OCI-LY7 (cell line): ENCODE measurements around the gene GNA12. TPM values are rescaled to one million over a fixed set of nuclear protein-coding genes. Genes with fewer than 3 reads are reported as not detected.

Source experiments
- BruUV-seq: library from RNA; stranded (reverse); fragments of 400-500 nt; replicated peaks from 2 replicates; lab custom pipeline; 2021; lab: Mats Ljungman, UMichigan
- CTCF ChIA-PET: fragments of 300-600 bp; sonication (Branson Sonifier 250); formaldehyde crosslinking; loops from one replicate; lab custom pipeline; 2022; ENCODE audit warnings: antibody characterized with exemption; ENCODE audit not compliant: unreplicated experiment; lab: Charles Lee
- POLR2A ChIA-PET: fragments of 300-600 bp; sonication (Branson Sonifier 250); formaldehyde crosslinking; loops from one replicate; lab custom pipeline; 2022; ENCODE audit warnings: antibody characterized with exemption; lab: Charles Lee
- DNase-seq: peaks from one replicate; pipeline ENCODE4 v3.0.0-alpha.2; 2015; ENCODE audit warnings: low spot score
- H2AFZ ChIP-seq: fragments of 200-600 bp; sonication (generic), shearing (Covaris generic); 2 replicates; pipeline ENCODE4 v1.6.1; 2014; ENCODE audit warnings: mild to moderate bottlenecking, antibody characterized with exemption, low read length, moderate library complexity
- H3K27ac ChIP-seq: fragments of 200-600 bp; sonication (generic); 2 replicates; pipeline ENCODE4 v1.5.1; 2014; ENCODE audit warnings: mixed run types, low read depth, mild to moderate bottlenecking, moderate library complexity, low read length, inconsistent platforms; ENCODE audit not compliant: poor library complexity, severe bottlenecking
- H3K36me3 ChIP-seq: fragments of 200-600 bp; sonication (generic); 2 replicates; pipeline ENCODE4 v1.6.1; 2014; ENCODE audit warnings: mild to moderate bottlenecking, antibody characterized with exemption, low read length, moderate library complexity, mixed read lengths; ENCODE audit not compliant: insufficient read depth
- H3K4me1 ChIP-seq: fragments of 200-600 bp; sonication (generic); 2 replicates; pipeline ENCODE4 v1.5.1; 2014; ENCODE audit warnings: mild to moderate bottlenecking, low read length; ENCODE audit not compliant: insufficient read depth, poor library complexity, severe bottlenecking
- H3K4me2 ChIP-seq: fragments of 200-600 bp; sonication (generic); 2 replicates; pipeline ENCODE4 v1.6.1; 2014; ENCODE audit warnings: mild to moderate bottlenecking, low read length
- H3K4me3 ChIP-seq: fragments of 200-600 bp; sonication (generic); 2 replicates; pipeline ENCODE4 v1.5.1; 2014; ENCODE audit warnings: mild to moderate bottlenecking, low read depth, low read length; ENCODE audit not compliant: poor library complexity, severe bottlenecking
- H3K79me2 ChIP-seq: fragments of 200-600 bp; sonication (generic); 2 replicates; pipeline ENCODE4 v1.6.1; 2016; ENCODE audit warnings: low read depth, mild to moderate bottlenecking, low read length, moderate library complexity, mixed read lengths; ENCODE audit not compliant: insufficient read depth
- H3K9me2 ChIP-seq: fragments of 200-600 bp; sonication (generic); 2 replicates; pipeline ENCODE4 v1.6.1; 2016; ENCODE audit warnings: mild to moderate bottlenecking, low read length, mixed read lengths; ENCODE audit not compliant: insufficient read depth
- H3K9me3 ChIP-seq: fragments of 200-600 bp; sonication (generic); 2 replicates; pipeline ENCODE4 v1.6.1; 2014; ENCODE audit warnings: mild to moderate bottlenecking, mixed run types, low read length, mixed read lengths
- H4K20me1 ChIP-seq: fragments of 200-600 bp; sonication (generic); 2 replicates; pipeline ENCODE4 v1.6.1; 2014; ENCODE audit warnings: mild to moderate bottlenecking, antibody characterized with exemption, low read length, moderate library complexity, mixed read lengths; ENCODE audit not compliant: insufficient read depth
- CTCF ChIP-seq: fragments of 200-600 bp; sonication (generic); conservative IDR thresholded peaks from 2 replicates; pipeline ENCODE4 v1.5.1; 2014; ENCODE audit warnings: mild to moderate bottlenecking, antibody characterized with exemption, low read length, moderate library complexity, mixed read lengths
- EZH2phosphoT487 ChIP-seq: fragments of 200-600 bp; sonication (generic); IDR thresholded peaks from 2 replicates; pipeline ENCODE4 v1.6.1; 2018; ENCODE audit warnings: low read depth, borderline replicate concordance, mild to moderate bottlenecking, mixed run types, antibody characterized with exemption, low read length, moderate library complexity, mixed read lengths
- intact Hi-C: fragments of 100-400 bp; cut with micrococcal nuclease; formaldehyde crosslinking; loops from one replicate; pipeline ENCODE4 v1.10.0; 2022; ENCODE audit not compliant: unreplicated experiment
- total RNA-seq, 2 experiments: library from RNA; depleted of rRNA in 1 of 2; stranded (reverse); fragments of >200 nt in 1 of 2; shearing (Covaris generic) in 1 of 2; gene quantifications; 2 replicates each; pipeline ENCODE4 v1.2.3, GENCODE V29; 2014 to 2022

GNA12 gene
- total RNA-seq, 2 experiments from 2014 or later = 10.3 to 35.9 TPM

GRCh38 chr7:2853147-2853546 lies 9.0 kb upstream of the GNA12 start:
- TF ChIP-seq CTCF (no peak), EZH2phosphoT487 (no peak)
- POLR2A ChIA-PET = no interaction called here
- Histone ChIP-seq H3K36me3 (no peaks in the 10 kb centered on the region), H3K79me2 (no peaks in the 10 kb centered on the region), H3K9me3 (no peaks in the 10 kb centered on the region), H4K20me1 (no peaks in the 10 kb centered on the region), H2AFZ (no peak overlapping the region), H3K4me1 (no peaks in the 10 kb centered on the region), H3K27ac (no peak overlapping the region), H3K4me2 (no peak overlapping the region), H3K4me3 (no peak overlapping the region), H3K9me2 (no peaks in the 10 kb centered on the region)
- intact Hi-C loops = no loop called here
- no peak for DNase-seq
- BruUV-seq = no TSS peak
- CTCF ChIA-PET = no interaction called here

GRCh38 chr7:2851497-2851896 lies 7.4 kb upstream of the GNA12 start:
- no peak overlapping the region for H2AFZ ChIP-seq
- no TSS peak for BruUV-seq
- no peaks in the 10 kb centered on the region for H3K9me2 ChIP-seq
- no peak overlapping the region for H3K4me2 ChIP-seq
- TF ChIP-seq CTCF (no peak), EZH2phosphoT487 (no peak)
- no peaks in the 10 kb centered on the region for H3K4me1 ChIP-seq
- no peak overlapping the region for H3K27ac ChIP-seq
- H4K20me1 ChIP-seq = no peaks in the 10 kb centered on the region
- H3K36me3 ChIP-seq = no peaks in the 10 kb centered on the region
- CTCF ChIA-PET = no interaction called here
- POLR2A ChIA-PET = interaction anchor here (0.6 to 1.0 kb wide), 5 partner anchors 9 to 211 kb away, joined by 3 to 5 read pairs (median 3); no protein-coding TSS in a partner anchor
- H3K4me3 ChIP-seq = no peak overlapping the region
- no peaks in the 10 kb centered on the region for H3K79me2 ChIP-seq
- intact Hi-C loops = no loop called here
- no peaks in the 10 kb centered on the region for H3K9me3 ChIP-seq
- DNase-seq = no peak

DNA sequence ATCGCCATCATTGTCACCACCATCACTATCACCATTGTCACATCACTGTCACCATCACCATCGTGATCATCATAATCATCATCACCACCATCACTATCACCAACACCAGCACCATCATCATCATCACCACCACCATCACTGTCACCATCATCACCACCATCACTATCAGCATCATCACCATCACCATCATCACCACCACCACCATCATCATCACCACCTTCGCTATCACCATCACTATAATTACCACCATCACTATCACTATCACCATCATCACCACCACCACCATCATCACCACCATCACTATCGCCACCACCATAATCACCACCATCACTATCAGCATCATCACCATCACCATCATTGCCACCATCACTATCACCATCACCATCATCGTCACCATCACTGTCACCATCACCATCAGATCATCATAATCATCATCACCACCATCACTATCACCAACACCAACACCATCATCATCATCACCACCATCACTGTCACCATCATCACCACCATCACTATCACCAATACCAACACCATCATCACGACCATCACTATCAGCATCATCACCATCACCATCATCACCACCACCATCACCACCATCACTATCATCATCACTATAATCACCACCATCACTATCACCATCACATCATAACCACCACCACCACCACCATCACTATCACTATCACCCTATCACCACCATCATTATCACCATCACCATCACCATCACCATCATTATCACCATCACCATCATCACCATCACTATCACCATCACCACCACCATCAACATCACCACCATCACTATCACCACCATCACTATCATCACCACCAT lies 6.0 kb upstream of the GNA12 start:
- no peak for DNase-seq
- intact Hi-C loops = no loop called here
- no peaks in the 10 kb centered on the region for H3K9me2 ChIP-seq
- ChIA-PET POLR2A (interaction anchor here (2.0 kb wide), 1 partner anchor 8 kb away, joined by 6 read pairs; no protein-coding TSS in a partner anchor), CTCF (no interaction called here)
- TF ChIP-seq EZH2phosphoT487 = no peak
- TF ChIP-seq CTCF = no peak
- H3K9me3 ChIP-seq = no peaks in the 10 kb centered on the region
- H3K79me2 ChIP-seq = no peaks in the 10 kb centered on the region
- no peak overlapping the region for H2AFZ ChIP-seq
- H4K20me1 ChIP-seq = no peaks in the 10 kb centered on the region
- H3K4me2 ChIP-seq = no peak overlapping the region
- H3K27ac ChIP-seq = no peak overlapping the region
- BruUV-seq = no TSS peak
- H3K4me3 ChIP-seq = no peak overlapping the region
- H3K36me3 ChIP-seq = no peaks in the 10 kb centered on the region
- peaks cover 2% of the 10 kb centered on the region for H3K4me1 ChIP-seq
